Colonic mucosa (tissue), 4 donors: ENCODE measurements around the gene HHATL. TPM values are rescaled to one million over a fixed set of nuclear protein-coding genes. Genes with fewer than 3 reads are reported as not detected.

Experiments used
- DNase-seq: peaks from one replicate; pipeline ENCODE4 v3.0.0-alpha.2; 2020
- H3K27ac ChIP-seq: fragments of 200-600 bp; one replicate; pipeline ENCODE4 v1.8.0; 2021
- H3K27me3 ChIP-seq: fragments of 200-600 bp; one replicate; pipeline ENCODE4 v1.8.0; 2021
- H3K36me3 ChIP-seq: fragments of 200-600 bp; one replicate; pipeline ENCODE4 v1.8.0; 2021
- H3K4me1 ChIP-seq: fragments of 200-600 bp; one replicate; pipeline ENCODE4 v1.8.0; 2021; ENCODE audit warnings: mild to moderate bottlenecking
- H3K4me3 ChIP-seq: fragments of 200-600 bp; one replicate; pipeline ENCODE4 v1.8.0; 2021
- H3K9ac ChIP-seq, 2 donors: one replicate each; pipeline ENCODE4 v1.7.0; 2013; ENCODE audit warnings: control low read depth in 2 of 2, low read depth in 2 of 2, low read length in 2 of 2
- H3K9me3 ChIP-seq: fragments of 200-600 bp; one replicate; pipeline ENCODE4 v1.8.0; 2021
- intact Hi-C: fragments of 100-400 bp; cut with DNase I; formaldehyde crosslinking; loops from one replicate; pipeline ENCODE4 v1.14.1; 2022
- total RNA-seq, 2 donors: library from RNA; stranded (reverse); fragmentation: NEBNext Ultra II Directional in 1 of 2; extraction: Animal tissue kit (Norgen Biotek cat#: 25700) in 1 of 2; gene quantifications; one replicate each; pipeline ENCODE4 v1.2.1, GENCODE V29; 2021
- TF ChIP-seq, protein P1 (sequence below): fragments of 200-600 bp; IDR thresholded peaks from one replicate; pipeline ENCODE4 v1.8.0; 2022; ENCODE audit warnings: antibody characterized with exemption, mild to moderate bottlenecking
- donor health status: healthy.
- donor health status: DM: no; HTN: no; CAD: no.
- donor health status: DM: no; HTN: no; CAD: no.

Gene HHATL
- total RNA-seq, 2 donors from 2014 or later, result 0.50 to 1.2 TPM

- H3K36me3 ChIP-seq, result no peaks in the 10 kb centered on the region
- H3K4me1 ChIP-seq, result no peaks in the 10 kb centered on the region
- no peak for DNase-seq
- H3K27ac ChIP-seq, result no peak overlapping the region
- no peak overlapping the region for H3K9ac ChIP-seq
- no peaks in the 10 kb centered on the region for H3K9me3 ChIP-seq
- TF ChIP-seq, protein P1, sequence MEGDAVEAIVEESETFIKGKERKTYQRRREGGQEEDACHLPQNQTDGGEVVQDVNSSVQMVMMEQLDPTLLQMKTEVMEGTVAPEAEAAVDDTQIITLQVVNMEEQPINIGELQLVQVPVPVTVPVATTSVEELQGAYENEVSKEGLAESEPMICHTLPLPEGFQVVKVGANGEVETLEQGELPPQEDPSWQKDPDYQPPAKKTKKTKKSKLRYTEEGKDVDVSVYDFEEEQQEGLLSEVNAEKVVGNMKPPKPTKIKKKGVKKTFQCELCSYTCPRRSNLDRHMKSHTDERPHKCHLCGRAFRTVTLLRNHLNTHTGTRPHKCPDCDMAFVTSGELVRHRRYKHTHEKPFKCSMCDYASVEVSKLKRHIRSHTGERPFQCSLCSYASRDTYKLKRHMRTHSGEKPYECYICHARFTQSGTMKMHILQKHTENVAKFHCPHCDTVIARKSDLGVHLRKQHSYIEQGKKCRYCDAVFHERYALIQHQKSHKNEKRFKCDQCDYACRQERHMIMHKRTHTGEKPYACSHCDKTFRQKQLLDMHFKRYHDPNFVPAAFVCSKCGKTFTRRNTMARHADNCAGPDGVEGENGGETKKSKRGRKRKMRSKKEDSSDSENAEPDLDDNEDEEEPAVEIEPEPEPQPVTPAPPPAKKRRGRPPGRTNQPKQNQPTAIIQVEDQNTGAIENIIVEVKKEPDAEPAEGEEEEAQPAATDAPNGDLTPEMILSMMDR, result no peak
- no peak overlapping the region for H3K4me3 ChIP-seq
- intact Hi-C loops, result no loop called here
- H3K27me3 ChIP-seq, result no peaks in the 10 kb centered on the region
Measured at GRCh38 chr3:42666022-42666421, 36.6 kb downstream of the HHATL start.

GRCh38 chr3:42665050-42665878 is 37.3 kb downstream of the HHATL start:
- Histone ChIP-seq H3K9ac (no peak overlapping the region), H3K9me3 (no peaks in the 10 kb centered on the region), H3K4me1 (no peaks in the 10 kb centered on the region), H3K27me3 (no peaks in the 10 kb centered on the region), H3K27ac (no peak overlapping the region), H3K4me3 (no peak overlapping the region), H3K36me3 (no peaks in the 10 kb centered on the region)
- intact Hi-C loops, result no loop called here
- TF ChIP-seq, protein P1, result no peak
- DNase-seq, result no peak

GRCh38 chr3:42664438-42664803 is 38.2 kb downstream of the HHATL start:
- intact Hi-C loops, result no loop called here
- no peak overlapping the region for H3K4me3 ChIP-seq

DNA sequence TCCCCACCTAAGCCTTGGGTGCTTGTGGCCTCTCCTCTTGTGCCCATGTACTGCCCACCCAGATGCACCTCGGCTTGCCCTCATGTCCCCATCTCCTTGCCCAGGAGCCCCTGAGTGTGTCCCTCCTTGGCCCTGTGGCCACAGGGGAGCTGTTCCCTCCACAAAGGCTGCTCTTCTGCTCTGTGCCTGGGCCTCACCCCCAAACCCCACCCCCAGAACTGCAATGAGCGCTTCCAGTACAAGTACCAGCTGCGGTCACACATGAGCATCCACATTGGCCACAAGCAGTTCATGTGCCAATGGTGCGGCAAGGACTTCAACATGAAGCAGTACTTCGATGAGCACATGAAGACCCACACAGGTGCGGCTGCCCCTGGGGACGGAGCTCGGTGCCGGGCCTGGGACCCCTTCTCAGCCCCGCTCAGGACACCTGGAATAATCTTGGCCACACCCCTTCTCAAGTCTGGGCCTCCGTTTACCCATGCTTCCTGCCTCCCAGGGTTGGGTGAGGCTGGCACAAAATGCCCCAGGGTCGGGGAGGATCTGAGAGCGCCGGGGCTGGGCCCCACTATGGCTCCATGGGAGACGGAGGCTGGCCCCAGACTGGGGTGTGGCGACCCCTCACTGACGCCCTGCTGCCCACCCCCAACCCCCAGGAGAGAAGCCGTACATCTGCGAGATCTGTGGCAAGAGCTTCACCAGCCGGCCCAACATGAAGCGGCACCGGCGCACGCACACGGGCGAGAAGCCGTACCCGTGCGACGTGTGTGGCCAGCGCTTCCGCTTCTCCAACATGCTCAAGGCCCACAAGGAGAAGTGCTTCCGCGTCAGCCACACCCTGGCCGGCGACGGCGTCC is 38.8 kb downstream of the HHATL start:
- H3K36me3 ChIP-seq, result no peaks in the 10 kb centered on the region
- H3K4me3 ChIP-seq, result no peak overlapping the region
- H3K9me3 ChIP-seq, result no peaks in the 10 kb centered on the region
- no peaks in the 10 kb centered on the region for H3K27me3 ChIP-seq
- no peak for DNase-seq
- TF ChIP-seq, protein P1, result no peak
- H3K9ac ChIP-seq, result no peak overlapping the region
- intact Hi-C loops, result no loop called here
- no peaks in the 10 kb centered on the region for H3K4me1 ChIP-seq
- H3K27ac ChIP-seq, result no peak overlapping the region

More at GRCh38 chr3:42664438-42664803, 38.2 kb downstream of the HHATL start:
- Histone ChIP-seq H3K27me3 (no peaks in the 10 kb centered on the region), H3K9ac (no peak overlapping the region), H3K27ac (no peak overlapping the region), H3K4me1 (no peaks in the 10 kb centered on the region), H3K9me3 (no peaks in the 10 kb centered on the region), H3K36me3 (no peaks in the 10 kb centered on the region)
- TF ChIP-seq, protein P1, result no peak
- DNase-seq, result no peak

- Histone ChIP-seq H3K4me3 (no peak overlapping the region), H3K4me1 (no peaks in the 10 kb centered on the region), H3K9me3 (no peaks in the 10 kb centered on the region), H3K27me3 (no peaks in the 10 kb centered on the region), H3K27ac (no peak overlapping the region), H3K36me3 (no peaks in the 10 kb centered on the region), H3K9ac (no peak overlapping the region)
- intact Hi-C loops, result no loop called here
- no peak for DNase-seq
- TF ChIP-seq, protein P1, result no peak
Measured at GRCh38 chr3:42662813-42663535, 39.6 kb downstream of the HHATL start.
